Osteoblast (primary cell): ENCODE data around the gene EXOC4. TPM values are rescaled to one million over a fixed set of nuclear protein-coding genes. Genes with fewer than 3 reads are reported as not detected.

Experiments used
- DNase-seq: peaks from one replicate; pipeline ENCODE4 v3.0.0; 2011; ENCODE audit warnings: low spot score, mixed read lengths; ENCODE audit not compliant: insufficient read length; ENCODE audit errors: missing footprints
- H2AFZ ChIP-seq: 2 replicates; pipeline ENCODE4 v1.6.0; 2011; ENCODE audit warnings: mild to moderate bottlenecking, low read length
- H3K27ac ChIP-seq: 2 replicates; pipeline ENCODE4 v1.5.1; 2011; ENCODE audit warnings: mild to moderate bottlenecking, low read depth, low read length, moderate library complexity
- H3K27me3 ChIP-seq: 2 replicates; pipeline ENCODE4 v1.6.0; 2012; ENCODE audit warnings: mild to moderate bottlenecking, control low read depth, inconsistent platforms, low read length, moderate library complexity; ENCODE audit not compliant: insufficient read depth
- H3K36me3 ChIP-seq: 2 replicates; pipeline ENCODE4 v1.5.1; 2011; ENCODE audit warnings: mild to moderate bottlenecking, low read length, control low read depth, moderate library complexity; ENCODE audit not compliant: insufficient read depth
- H3K4me1 ChIP-seq: 2 replicates; pipeline ENCODE4 v1.5.1; 2011; ENCODE audit warnings: mild to moderate bottlenecking, low read length, control low read depth, moderate library complexity; ENCODE audit not compliant: insufficient read depth
- H3K4me2 ChIP-seq: 2 replicates; pipeline ENCODE4 v1.6.0; 2011; ENCODE audit warnings: mild to moderate bottlenecking, low read length; ENCODE audit not compliant: insufficient read depth
- H3K4me3 ChIP-seq: fragments of 200-600 bp; sonication (generic); 3 replicates; pipeline ENCODE4 v1.5.1; 2012; ENCODE audit warnings: mild to moderate bottlenecking, low read length, inconsistent platforms; ENCODE audit not compliant: insufficient read depth
- H3K79me2 ChIP-seq: 2 replicates; pipeline ENCODE4 v1.6.0; 2012; ENCODE audit warnings: mild to moderate bottlenecking, low read length, control low read depth, inconsistent platforms; ENCODE audit not compliant: insufficient read depth
- H3K9me3 ChIP-seq: 2 replicates; pipeline ENCODE4 v1.5.1; 2011; ENCODE audit warnings: low read depth, low read length, control low read depth
- H4K20me1 ChIP-seq: 2 replicates; pipeline ENCODE4 v1.6.0; 2012; ENCODE audit warnings: mild to moderate bottlenecking, low read length, control low read depth; ENCODE audit not compliant: insufficient read depth
- CTCF ChIP-seq: IDR thresholded peaks from 2 replicates; pipeline ENCODE4 v1.5.1; 2011; ENCODE audit warnings: mild to moderate bottlenecking, low read depth, low read length, moderate library complexity; ENCODE audit errors: extremely low read depth
- total RNA-seq: library from RNA; depleted of rRNA; stranded (reverse); fragments of >200 nt; gene quantifications from 2 replicates; pipeline ENCODE4 v1.2.3, GENCODE V29; 2012

Gene EXOC4
- total RNA-seq, 1 donor = 134 TPM

GRCh38 chr7:133786401-133786937 lies 533.6 kb downstream of the EXOC4 start:
- no peaks in the 10 kb centered on the region for H3K9me3 ChIP-seq
- TF ChIP-seq CTCF = no peak
- DNase-seq = no peak
- no peak overlapping the region for H3K4me3 ChIP-seq
- no peaks in the 10 kb centered on the region for H3K4me1 ChIP-seq
- no peaks in the 10 kb centered on the region for H3K79me2 ChIP-seq
- no peak overlapping the region for H3K4me2 ChIP-seq
- no peak overlapping the region for H2AFZ ChIP-seq
- H4K20me1 ChIP-seq = no peaks in the 10 kb centered on the region
- H3K27me3 ChIP-seq = no peaks in the 10 kb centered on the region
- H3K36me3 ChIP-seq = no peaks in the 10 kb centered on the region
- H3K27ac ChIP-seq = no peak overlapping the region

- H4K20me1 ChIP-seq = no peaks in the 10 kb centered on the region
- H3K27me3 ChIP-seq = no peaks in the 10 kb centered on the region
- H3K79me2 ChIP-seq = no peaks in the 10 kb centered on the region
- no peaks in the 10 kb centered on the region for H3K4me1 ChIP-seq
- DNase-seq = peak; percentile 56
- peak; percentile 16 for TF ChIP-seq CTCF
- H2AFZ ChIP-seq = no peak overlapping the region
- H3K27ac ChIP-seq = no peak overlapping the region
- H3K9me3 ChIP-seq = no peaks in the 10 kb centered on the region
- H3K36me3 ChIP-seq = no peaks in the 10 kb centered on the region
- H3K4me3 ChIP-seq = no peak overlapping the region
- H3K4me2 ChIP-seq = no peak overlapping the region
These were observed 537.1 kb downstream of the EXOC4 start for GRCh38 chr7:133789974-133790373.

GRCh38 chr7:133790911-133791310 lies 538.0 kb downstream of the EXOC4 start:
- no peak for DNase-seq
- H3K79me2 ChIP-seq = no peaks in the 10 kb centered on the region
- no peaks in the 10 kb centered on the region for H3K27me3 ChIP-seq

GRCh38 chr7:133794479-133794878 lies 541.6 kb downstream of the EXOC4 start:
- H3K4me1 ChIP-seq = peaks cover 10% of the 10 kb centered on the region
- H3K4me3 ChIP-seq = no peak overlapping the region
- H3K27me3 ChIP-seq = no peaks in the 10 kb centered on the region
- H3K27ac ChIP-seq = no peak overlapping the region
- peak; percentile 87 for DNase-seq
- H3K4me2 ChIP-seq = no peak overlapping the region
- H2AFZ ChIP-seq = no peak overlapping the region
- no peak for TF ChIP-seq CTCF
- H3K9me3 ChIP-seq = no peaks in the 10 kb centered on the region
- H3K36me3 ChIP-seq = no peaks in the 10 kb centered on the region
- no peaks in the 10 kb centered on the region for H3K79me2 ChIP-seq
- no peaks in the 10 kb centered on the region for H4K20me1 ChIP-seq

More at GRCh38 chr7:133790911-133791310, 538.0 kb downstream of the EXOC4 start:
- no peak overlapping the region for H3K27ac ChIP-seq
- no peak for TF ChIP-seq CTCF
- H2AFZ ChIP-seq = no peak overlapping the region
- H3K36me3 ChIP-seq = no peaks in the 10 kb centered on the region
- no peaks in the 10 kb centered on the region for H3K9me3 ChIP-seq
- H3K4me3 ChIP-seq = no peak overlapping the region
- H3K4me2 ChIP-seq = no peak overlapping the region
- no peaks in the 10 kb centered on the region for H4K20me1 ChIP-seq
- no peaks in the 10 kb centered on the region for H3K4me1 ChIP-seq
